ENCODE measurements around the gene EHHADH. TPM values are rescaled to one million over a fixed set of nuclear protein-coding genes. Genes with fewer than 3 reads are reported as not detected.

The EHHADH gene
- total RNA-seq, 1 donor from 2014 or later = 7.8 TPM

- H3K27me3 Mint-ChIP-seq (ENCODE audit: low read depth) = no peaks in the 10 kb centered on the region
- DNase-seq (ENCODE audit: low spot score in 2 of 2, unreplicated experiment in 2 of 2) = no peak
- no peaks in the 10 kb centered on the region for H3K36me3 Mint-ChIP-seq
- H3K4me1 Mint-ChIP-seq = peaks cover 21% of the 10 kb centered on the region
- H3K9me3 Mint-ChIP-seq = no peaks in the 10 kb centered on the region
- H3K4me3 Mint-ChIP-seq = no peak overlapping the region
- no peak overlapping the region for H3K27ac Mint-ChIP-seq
- TF ChIP-seq CTCF (IDR thresholded peaks at IDR 0.05; ENCODE audit: unreplicated experiment) = no peak
Measured at GRCh38 chr3:185212086-185212485, 41.8 kb downstream of the EHHADH start.

DNA sequence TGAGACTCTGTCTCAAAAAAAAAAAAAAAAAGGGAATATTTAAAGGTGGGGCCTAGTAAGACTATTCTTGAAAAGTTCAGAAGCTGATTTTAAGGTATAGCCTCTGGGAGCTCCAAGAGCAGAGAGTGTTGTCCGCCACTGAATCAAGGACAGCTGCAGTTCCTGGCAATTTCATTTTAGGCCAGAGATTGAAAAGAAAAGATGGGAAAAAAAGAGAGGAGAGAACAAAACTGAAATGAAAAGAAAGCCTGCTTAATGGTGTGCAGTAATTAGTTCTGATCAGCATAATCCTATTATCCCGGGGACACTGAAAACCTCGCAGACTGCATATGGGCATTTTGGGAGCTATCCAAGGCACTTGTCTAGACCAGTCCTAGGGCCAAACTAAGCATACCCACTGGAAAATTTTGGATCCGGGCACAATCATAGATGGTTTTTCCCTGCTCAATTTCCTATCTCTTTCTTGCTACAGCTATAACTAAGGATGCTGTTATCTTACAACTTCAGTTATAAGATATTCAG, 43.2 kb downstream of the EHHADH start:
- TF ChIP-seq CTCF (IDR thresholded peaks at IDR 0.05; ENCODE audit: unreplicated experiment) = no peak
- Mint-ChIP-seq H3K27me3 (ENCODE audit: low read depth) (no peaks in the 10 kb centered on the region), H3K4me1 (peaks cover 14% of the 10 kb centered on the region), H3K9me3 (no peaks in the 10 kb centered on the region), H3K4me3 (no peak overlapping the region), H3K27ac (no peak overlapping the region), H3K36me3 (no peaks in the 10 kb centered on the region)
- DNase-seq (ENCODE audit: low spot score in 2 of 2, unreplicated experiment in 2 of 2) = no peak

GRCh38 chr3:185208823-185209222, 45.0 kb downstream of the EHHADH start:
- DNase-seq (ENCODE audit: low spot score in 2 of 2, unreplicated experiment in 2 of 2) = no peak
- Mint-ChIP-seq H3K36me3 (no peaks in the 10 kb centered on the region), H3K9me3 (no peaks in the 10 kb centered on the region), H3K27ac (no peak overlapping the region), H3K4me3 (no peak overlapping the region), H3K27me3 (ENCODE audit: low read depth) (no peaks in the 10 kb centered on the region), H3K4me1 (peaks cover 14% of the 10 kb centered on the region)
- TF ChIP-seq CTCF (IDR thresholded peaks at IDR 0.05; ENCODE audit: unreplicated experiment) = no peak

GRCh38 chr3:185207931-185208746, 45.7 kb downstream of the EHHADH start:
- H3K27ac Mint-ChIP-seq = no peak overlapping the region
- no peaks in the 10 kb centered on the region for H3K9me3 Mint-ChIP-seq
- DNase-seq (ENCODE audit: low spot score in 2 of 2, unreplicated experiment in 2 of 2) = no peak
- H3K4me3 Mint-ChIP-seq = no peak overlapping the region
- TF ChIP-seq CTCF (IDR thresholded peaks at IDR 0.05; ENCODE audit: unreplicated experiment) = no peak
- H3K36me3 Mint-ChIP-seq = peaks cover 3% of the 10 kb centered on the region
- no peaks in the 10 kb centered on the region for H3K27me3 Mint-ChIP-seq (ENCODE audit: low read depth)
- peaks cover 14% of the 10 kb centered on the region for H3K4me1 Mint-ChIP-seq

GRCh38 chr3:185207481-185207880, 46.4 kb downstream of the EHHADH start:
- no peak for TF ChIP-seq CTCF (IDR thresholded peaks at IDR 0.05; ENCODE audit: unreplicated experiment)
- peaks cover 14% of the 10 kb centered on the region for H3K4me1 Mint-ChIP-seq
- H3K4me3 Mint-ChIP-seq = no peak overlapping the region
- no peaks in the 10 kb centered on the region for H3K9me3 Mint-ChIP-seq
- DNase-seq (ENCODE audit: low spot score in 2 of 2, unreplicated experiment in 2 of 2) = no peak
- no peak overlapping the region for H3K27ac Mint-ChIP-seq
- H3K27me3 Mint-ChIP-seq (ENCODE audit: low read depth) = no peaks in the 10 kb centered on the region
- H3K36me3 Mint-ChIP-seq = peaks cover 3% of the 10 kb centered on the region

Measured in mesothelial cell of epicardium (in vitro differentiated cells).